ENCODE data around the gene ATXN7L3. TPM values are rescaled to one million over a fixed set of nuclear protein-coding genes. Genes with fewer than 3 reads are reported as not detected.

The ATXN7L3 gene
- total RNA-seq, 2 experiments from 2014 or later, result 58.1 to 62.3 TPM

DNA sequence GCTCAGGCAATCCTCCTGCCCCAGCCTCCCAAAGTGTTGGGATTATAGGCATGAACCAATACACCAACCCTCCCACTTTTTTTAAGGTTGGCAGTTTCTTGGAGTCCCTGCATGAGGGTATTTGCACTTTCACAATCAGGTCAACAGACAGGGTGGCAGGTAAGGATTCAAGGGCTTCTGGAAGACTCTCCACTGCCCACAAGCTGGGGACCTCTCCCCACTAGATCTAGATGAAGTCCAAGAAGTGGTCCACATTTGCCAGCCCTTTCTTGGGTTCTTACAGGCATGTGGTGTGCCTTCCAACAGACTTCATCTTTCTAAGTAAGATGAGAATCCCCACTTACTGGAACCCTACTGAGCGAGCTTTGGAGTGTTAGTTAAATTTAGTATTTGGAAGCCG is 25.3 kb downstream of the ATXN7L3 start:
- Mint-ChIP-seq H3K27ac (no peak overlapping the region), H3K4me3 (no peak overlapping the region), H3K36me3 (ENCODE audit: low read depth) (peaks cover 12% of the 10 kb centered on the region), H3K4me1 (ENCODE audit: low read depth) (no peaks in the 10 kb centered on the region), H3K27me3 (no peaks in the 10 kb centered on the region), H3K9me3 (no peaks in the 10 kb centered on the region)
- intact Hi-C loops (cut with micrococcal nuclease), result no loop called here
- TF ChIP-seq, protein P1, sequence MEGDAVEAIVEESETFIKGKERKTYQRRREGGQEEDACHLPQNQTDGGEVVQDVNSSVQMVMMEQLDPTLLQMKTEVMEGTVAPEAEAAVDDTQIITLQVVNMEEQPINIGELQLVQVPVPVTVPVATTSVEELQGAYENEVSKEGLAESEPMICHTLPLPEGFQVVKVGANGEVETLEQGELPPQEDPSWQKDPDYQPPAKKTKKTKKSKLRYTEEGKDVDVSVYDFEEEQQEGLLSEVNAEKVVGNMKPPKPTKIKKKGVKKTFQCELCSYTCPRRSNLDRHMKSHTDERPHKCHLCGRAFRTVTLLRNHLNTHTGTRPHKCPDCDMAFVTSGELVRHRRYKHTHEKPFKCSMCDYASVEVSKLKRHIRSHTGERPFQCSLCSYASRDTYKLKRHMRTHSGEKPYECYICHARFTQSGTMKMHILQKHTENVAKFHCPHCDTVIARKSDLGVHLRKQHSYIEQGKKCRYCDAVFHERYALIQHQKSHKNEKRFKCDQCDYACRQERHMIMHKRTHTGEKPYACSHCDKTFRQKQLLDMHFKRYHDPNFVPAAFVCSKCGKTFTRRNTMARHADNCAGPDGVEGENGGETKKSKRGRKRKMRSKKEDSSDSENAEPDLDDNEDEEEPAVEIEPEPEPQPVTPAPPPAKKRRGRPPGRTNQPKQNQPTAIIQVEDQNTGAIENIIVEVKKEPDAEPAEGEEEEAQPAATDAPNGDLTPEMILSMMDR (IDR thresholded peaks at IDR 0.05), result no peak
- DNase-seq (no peak), ATAC-seq (no peak)
- ChIA-PET CTCF (interaction anchor here (1.2 kb wide), 1 partner anchor 171 kb away, joined by 3 read pairs; no protein-coding TSS in a partner anchor), POLR2A (interaction anchor here (5.7 kb wide), 1 partner anchor 10 kb away, joined by 37 read pairs; the partner anchor contains the start of gene TMUB2)

DNA sequence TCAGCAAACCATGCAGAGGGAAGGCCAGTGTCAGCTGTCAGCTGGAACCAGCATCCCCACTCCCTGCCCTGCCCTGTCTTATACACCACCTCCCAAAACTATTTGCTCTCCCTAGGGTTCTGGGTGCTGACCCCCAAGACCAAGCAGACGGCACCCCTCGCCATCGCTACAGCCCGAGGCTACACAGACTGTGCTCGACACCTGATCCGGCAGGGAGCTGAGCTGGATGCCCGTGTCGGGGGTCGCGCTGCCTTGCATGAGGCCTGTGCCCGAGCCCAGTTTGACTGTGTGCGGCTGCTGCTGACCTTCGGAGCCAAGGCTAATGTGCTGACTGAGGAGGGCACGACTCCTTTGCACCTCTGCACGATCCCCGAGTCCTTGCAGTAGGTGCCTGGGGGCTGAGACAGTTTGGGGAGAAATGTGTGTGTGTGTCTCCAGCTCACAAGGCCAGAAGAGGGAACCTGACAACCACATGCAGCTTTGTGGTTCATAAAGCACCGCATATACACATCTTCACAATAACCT is 27.7 kb downstream of the ATXN7L3 start:
- intact Hi-C loops (cut with micrococcal nuclease), result no loop called here
- DNase-seq (no peak), ATAC-seq (no peak)
- H3K27me3 Mint-ChIP-seq, result no peaks in the 10 kb centered on the region
- H3K4me3 Mint-ChIP-seq, result no peak overlapping the region
- no peaks in the 10 kb centered on the region for H3K9me3 Mint-ChIP-seq
- H3K27ac Mint-ChIP-seq, result no peak overlapping the region
- TF ChIP-seq, protein P1 (IDR thresholded peaks at IDR 0.05), result no peak
- POLR2A ChIA-PET, result interaction anchor here (1.0 to 5.7 kb wide), 2 partner anchors 13 to 17 kb away, joined by 3 to 37 read pairs; partner anchors contain the start of gene TMUB2
- H3K36me3 Mint-ChIP-seq (ENCODE audit: low read depth), result peaks cover 7% of the 10 kb centered on the region
- no peaks in the 10 kb centered on the region for H3K4me1 Mint-ChIP-seq (ENCODE audit: low read depth)
- CTCF ChIA-PET, result interaction anchor here (1.2 to 2.4 kb wide), 3 partner anchors 13 to 129 kb away, joined by 4 to 6 read pairs (median 5); no protein-coding TSS in a partner anchor

DNA sequence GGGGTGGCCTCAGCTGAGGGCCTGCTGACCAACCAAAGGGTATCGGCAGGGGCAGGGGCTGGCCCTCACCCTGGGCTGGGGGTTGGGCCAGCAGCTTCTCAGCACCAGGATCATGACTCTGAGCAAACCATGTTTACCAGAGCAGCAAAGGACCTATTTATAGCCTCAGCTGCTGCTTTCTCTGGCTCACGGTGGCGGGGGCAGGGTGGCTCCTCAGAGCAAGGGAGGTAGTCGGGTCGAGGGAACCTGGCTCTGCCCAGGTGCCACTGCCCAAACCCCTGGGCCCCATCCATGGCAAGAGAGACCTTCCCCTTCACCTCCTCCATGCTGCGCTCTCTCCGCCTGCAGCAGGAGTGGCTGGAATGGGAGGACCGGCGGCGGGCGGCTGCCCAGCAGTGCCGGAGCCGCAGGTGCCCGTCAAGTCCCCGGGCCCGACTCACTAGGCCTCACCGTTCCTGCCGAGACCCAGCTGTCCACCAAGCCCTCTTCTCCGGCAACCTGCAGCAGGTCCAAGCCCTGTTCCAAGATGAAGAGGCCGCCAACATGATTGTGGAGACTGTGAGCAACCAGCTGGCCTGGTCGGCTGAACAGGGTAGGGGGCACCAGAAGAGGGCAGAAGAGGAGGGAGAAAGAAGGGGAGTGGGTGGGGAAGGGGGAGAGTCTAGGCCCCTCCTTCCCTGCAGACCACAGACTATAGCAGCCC is 29.0 kb downstream of the ATXN7L3 start, which contains the start of gene ASB16:
Gene ASB16, plus strand, starts transcription at position 206 of the 703 bp plus-strand sequence. Its CDS starts 86 bp downstream, at position 292.
- Mint-ChIP-seq H3K4me3 (no peak within 1 kb of the TSS), H3K27ac (no peak within 1 kb of the TSS), H3K9me3 (no peaks in the 10 kb centered on the region), H3K4me1 (ENCODE audit: low read depth) (no peaks in the 10 kb centered on the region), H3K36me3 (ENCODE audit: low read depth) (peaks cover 4% of the 10 kb centered on the region), H3K27me3 (no peaks in the 10 kb centered on the region)
- ATAC-seq (no peak), DNase-seq (no peak)
- POLR2A ChIA-PET, result interaction anchor here (1.3 to 5.7 kb wide), 2 partner anchors 14 to 25 kb away, joined by 3 to 37 read pairs; partner anchors contain the start of gene TMUB2
- TF ChIP-seq, protein P1 (IDR thresholded peaks at IDR 0.05), result no peak
- CTCF ChIA-PET, result interaction anchor here (1.0 to 2.9 kb wide), 4 partner anchors 15 to 86 kb away, joined by 3 to 20 read pairs (median 4); partner anchors contain the start of gene TMUB2
- intact Hi-C loops (cut with micrococcal nuclease), result no loop called here

DNA sequence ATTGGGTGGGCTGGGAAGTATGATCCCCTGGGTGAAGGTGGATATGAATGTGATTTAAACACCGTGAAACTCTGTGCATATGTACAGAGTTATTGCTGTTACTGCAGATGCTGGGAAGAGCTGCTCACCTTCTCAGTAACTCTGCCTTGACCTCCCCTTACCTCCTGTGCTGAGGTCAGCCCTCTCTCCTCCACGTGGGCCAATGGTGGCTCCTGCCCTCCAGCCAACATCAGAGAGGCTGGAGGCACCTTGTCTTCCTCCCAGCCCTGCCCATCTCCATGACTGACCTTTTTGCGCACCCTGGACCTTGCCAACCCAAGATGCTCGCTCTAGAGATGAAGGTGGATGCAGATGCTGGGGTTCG is 29.6 kb downstream of the ATXN7L3 start:
- TF ChIP-seq, protein P1 (IDR thresholded peaks at IDR 0.05), result no peak
- DNase-seq (no peak), ATAC-seq (no peak)
- no peak overlapping the region for H3K27ac Mint-ChIP-seq
- no peaks in the 10 kb centered on the region for H3K27me3 Mint-ChIP-seq
- ChIA-PET POLR2A (interaction anchor here (1.3 to 5.7 kb wide), 2 partner anchors 15 to 24 kb away, joined by 3 to 37 read pairs; partner anchors contain the start of gene TMUB2), CTCF (interaction anchor here (1.0 to 2.9 kb wide), 4 partner anchors 15 to 86 kb away, joined by 3 to 20 read pairs (median 6); partner anchors contain the start of gene TMUB2)
- no peaks in the 10 kb centered on the region for H3K4me1 Mint-ChIP-seq (ENCODE audit: low read depth)
- intact Hi-C loops (cut with micrococcal nuclease), result no loop called here
- H3K36me3 Mint-ChIP-seq (ENCODE audit: low read depth), result no peaks in the 10 kb centered on the region
- H3K9me3 Mint-ChIP-seq, result no peaks in the 10 kb centered on the region
- no peak overlapping the region for H3K4me3 Mint-ChIP-seq

Data from activated CD8-positive, alpha-beta T cell treated with anti-CD3 and anti-CD28 coated beads for 36 hours (primary cell).